ENCODE data around the gene ZNF699. TPM values are rescaled to one million over a fixed set of nuclear protein-coding genes. Genes with fewer than 3 reads are reported as not detected.

Gene ZNF699
- total RNA-seq, 4 donors from 2014 or later = 10.3 to 11.9 (median 11.4) TPM

- TF ChIP-seq CTCF (IDR thresholded peaks at IDR 0.05; ENCODE audit: low read depth) = no peak
These were observed 33.1 kb upstream of the ZNF699 start for GRCh38 chr19:9342610-9343304.

- no peak for TF ChIP-seq CTCF (IDR thresholded peaks at IDR 0.05; ENCODE audit: low read depth)
These were observed 20.4 kb upstream of the ZNF699 start for GRCh38 chr19:9329999-9330398.

DNA sequence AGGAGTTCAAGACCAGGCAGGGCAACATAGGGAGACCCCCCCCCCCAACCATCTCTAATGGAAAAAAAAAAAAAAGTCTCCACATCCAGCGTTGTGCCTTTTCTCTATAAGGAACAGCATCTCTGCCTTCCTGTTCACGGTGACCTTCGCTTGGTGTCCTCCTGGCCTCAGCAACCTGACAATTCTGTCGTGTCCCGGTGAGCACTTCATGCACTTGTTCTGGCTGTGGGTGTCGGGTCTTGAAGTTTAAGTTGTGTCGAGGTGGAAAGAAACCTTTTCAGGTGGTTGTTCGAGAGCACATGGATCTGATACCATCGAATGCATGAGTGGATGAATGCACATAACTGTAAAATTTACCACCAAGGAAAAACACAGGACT, 14.9 kb upstream of the ZNF699 start:
- TF ChIP-seq CTCF (IDR thresholded peaks at IDR 0.05; ENCODE audit: low read depth) = no peak

- TF ChIP-seq CTCF (IDR thresholded peaks at IDR 0.05; ENCODE audit: low read depth) = no peak
These were observed 14.4 kb upstream of the ZNF699 start, which contains the start of gene ZNF559 for GRCh38 chr19:9323919-9324583. Gene ZNF559 (plus strand): TSS chr19:9324179. CDS start chr19:9338550, 14,371 bp downstream.

DNA sequence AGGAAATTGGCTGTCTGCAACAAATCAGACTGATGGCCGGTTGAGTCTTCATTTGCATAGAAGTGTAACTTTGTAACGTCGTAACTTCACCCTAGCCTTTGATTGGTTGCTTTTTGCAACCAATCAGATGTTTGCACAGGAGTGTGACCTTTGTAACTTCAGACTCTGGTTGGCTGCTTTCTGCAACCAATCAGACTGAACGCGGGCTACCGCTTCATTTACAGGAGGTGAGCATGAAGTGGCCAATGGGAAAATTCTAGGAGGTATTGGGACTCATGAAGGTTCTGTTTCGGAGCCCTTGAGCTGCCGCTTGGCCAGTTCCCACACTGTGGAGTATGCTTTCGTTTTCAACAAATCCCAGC, 13.9 kb upstream of the ZNF699 start:
- TF ChIP-seq CTCF (IDR thresholded peaks at IDR 0.05; ENCODE audit: low read depth) = no peak

GRCh38 chr19:9321338-9321737, 11.7 kb upstream of the ZNF699 start:
- TF ChIP-seq CTCF (IDR thresholded peaks at IDR 0.05; ENCODE audit: low read depth) = no peak

- TF ChIP-seq CTCF (IDR thresholded peaks at IDR 0.05; ENCODE audit: low read depth) = no peak
These were observed 4.1 kb upstream of the ZNF699 start for GRCh38 chr19:9313756-9314155.
